NCI-H526 treated with DMSO at 0.1 percent for 48 hours (cell line): ENCODE results near the gene TRPV4.

Source experiments
- DNase-seq: peaks from one replicate; lab custom pipeline; 2025; lab: John Stamatoyannopoulos, UW

Gene TRPV4

GRCh38 chr12:109804820-109805761 is 28.1 kb downstream of the TRPV4 start:
- DNase-seq, result peak; percentile 9

DNA sequence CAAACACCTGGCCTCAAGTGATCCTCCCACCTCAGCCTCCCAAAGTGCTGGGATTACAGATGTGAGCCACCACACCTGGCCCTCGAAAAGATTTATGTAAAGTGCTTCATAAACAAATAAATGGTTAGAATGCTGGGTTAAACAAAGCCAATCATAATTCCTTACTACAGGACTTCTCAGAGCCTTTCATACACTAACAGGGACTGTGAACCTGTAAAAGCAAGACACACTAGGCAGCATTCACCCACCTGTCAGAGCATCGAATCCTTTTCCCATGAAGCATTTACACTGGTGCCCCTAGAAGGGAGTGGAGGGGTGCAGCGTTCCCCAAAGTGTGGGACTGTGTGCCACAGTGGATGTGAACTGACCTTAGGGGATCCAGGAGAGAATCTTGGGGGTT is 29.5 kb downstream of the TRPV4 start:
- DNase-seq, result no peak

DNA sequence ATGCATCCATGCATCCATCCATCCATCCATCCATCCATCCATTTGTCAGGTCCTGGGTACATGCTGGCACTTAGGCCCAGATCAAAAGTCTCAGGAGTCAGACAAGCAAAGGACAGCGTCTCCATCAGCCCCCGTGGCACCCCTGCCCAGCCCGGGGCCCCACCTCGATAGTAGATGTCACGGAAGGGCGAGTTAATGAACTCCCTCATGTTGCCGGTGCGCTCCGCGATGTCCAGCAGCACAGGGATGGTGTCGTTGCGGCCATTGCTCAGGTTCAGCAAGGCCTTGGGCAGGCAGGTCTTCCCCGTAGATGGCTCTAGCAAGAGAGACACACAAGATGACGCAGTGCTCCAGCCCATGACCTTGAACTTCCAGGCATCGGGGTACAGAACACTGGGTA is 30.4 kb downstream of the TRPV4 start:
- DNase-seq, result no peak

DNA sequence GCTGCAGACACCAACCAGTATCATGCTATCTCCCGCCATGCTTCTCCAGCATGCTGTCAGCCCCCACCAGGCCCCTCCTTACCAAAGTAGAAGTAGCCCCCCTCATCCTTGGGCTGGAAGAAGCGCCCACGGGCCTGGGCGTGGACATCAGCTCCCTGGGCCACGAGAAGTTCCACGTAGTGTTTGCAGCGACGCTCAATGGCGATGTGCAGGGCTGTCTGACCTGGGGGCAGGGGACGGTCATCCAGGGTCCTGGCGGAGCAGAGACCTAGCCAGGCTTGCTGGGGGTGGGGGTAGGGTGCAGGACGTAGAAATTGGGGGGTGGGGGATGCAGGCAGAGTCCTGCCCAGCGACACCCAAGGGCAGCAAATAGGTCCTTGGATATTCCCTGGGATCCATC is 32.7 kb downstream of the TRPV4 start:
- DNase-seq, result no peak

DNA sequence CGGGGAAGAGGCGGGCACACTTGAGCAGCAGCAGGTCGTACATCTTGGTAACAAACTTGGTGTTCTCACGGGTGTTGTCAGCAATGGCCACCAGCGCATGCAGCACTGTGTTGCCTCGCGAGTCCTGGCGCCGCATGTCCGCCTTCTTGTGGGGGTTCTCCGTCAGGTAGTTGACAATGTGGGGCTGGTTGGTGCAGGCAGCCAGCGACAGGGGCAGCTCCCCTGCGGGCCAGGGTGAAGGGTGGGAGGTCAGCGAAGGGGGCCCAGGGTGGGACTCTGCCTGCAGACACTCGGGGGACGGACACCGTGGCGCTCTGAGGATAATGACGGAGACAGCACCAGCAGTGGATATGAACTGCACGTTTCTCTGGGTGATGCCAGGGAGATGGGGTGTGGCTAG is 34.5 kb downstream of the TRPV4 start:
- DNase-seq, result no peak

DNA sequence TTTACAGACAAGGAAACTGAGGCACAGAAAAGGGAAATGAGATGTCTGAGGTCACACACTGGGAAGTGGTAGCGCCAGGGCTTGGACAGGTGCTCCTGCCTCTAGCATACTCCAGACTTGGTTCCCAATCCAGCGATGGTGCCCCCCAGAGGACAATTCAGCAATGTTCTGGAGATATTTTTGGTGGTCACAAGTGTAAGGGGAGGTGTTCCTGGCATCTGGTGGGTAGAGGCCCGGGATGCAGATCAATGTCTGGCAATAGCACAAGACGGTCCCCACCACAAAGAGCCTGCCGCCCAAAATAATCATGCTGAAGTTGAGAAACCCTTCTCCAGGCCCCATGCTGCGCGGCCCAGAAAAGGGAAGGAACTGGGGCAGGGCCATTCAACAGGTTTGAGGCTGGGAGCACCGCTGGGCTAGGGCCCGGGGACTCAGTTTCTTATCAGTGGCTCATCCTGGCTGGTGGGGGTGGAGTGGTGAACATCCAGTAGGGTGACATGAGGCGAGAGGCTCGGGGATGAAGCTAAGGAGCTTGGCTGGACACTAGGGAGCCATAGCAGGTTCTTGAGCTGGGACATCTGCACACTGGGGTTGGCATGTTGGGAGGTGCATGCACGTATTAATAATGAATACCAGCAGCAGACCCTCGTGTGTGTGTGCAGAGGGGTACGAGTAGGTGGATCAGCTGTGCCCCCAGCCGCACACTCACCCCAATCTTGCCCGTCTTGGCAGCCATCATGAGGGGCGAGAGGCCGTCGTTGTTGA is 35.1 kb downstream of the TRPV4 start:
- no peak for DNase-seq

GRCh38 chr12:109796057-109796456 is 37.1 kb downstream of the TRPV4 start:
- no peak for DNase-seq

DNA sequence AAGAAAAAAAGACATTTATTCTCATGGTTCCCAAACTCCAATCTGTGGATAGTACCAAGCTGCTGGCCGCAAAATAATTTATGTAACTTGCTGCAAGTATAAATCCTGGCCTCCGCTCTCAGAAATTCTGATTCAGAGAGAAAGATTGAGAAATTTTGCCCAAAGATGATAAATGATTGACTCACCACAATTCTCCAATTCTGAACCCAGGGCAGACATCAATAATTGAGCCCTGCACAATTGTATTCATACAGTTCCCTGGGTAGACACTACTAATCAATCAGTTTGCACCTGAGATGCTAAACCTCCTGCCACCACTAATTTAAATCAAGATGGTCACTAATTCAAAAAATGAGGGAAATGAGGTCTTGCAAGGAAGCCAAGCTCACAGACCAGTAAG is 38.2 kb downstream of the TRPV4 start:
- no peak for DNase-seq

- DNase-seq, result no peak
These were observed 39.2 kb downstream of the TRPV4 start for GRCh38 chr12:109793826-109794501.

GRCh38 chr12:109793411-109793810 is 39.8 kb downstream of the TRPV4 start:
- no peak for DNase-seq

DNA sequence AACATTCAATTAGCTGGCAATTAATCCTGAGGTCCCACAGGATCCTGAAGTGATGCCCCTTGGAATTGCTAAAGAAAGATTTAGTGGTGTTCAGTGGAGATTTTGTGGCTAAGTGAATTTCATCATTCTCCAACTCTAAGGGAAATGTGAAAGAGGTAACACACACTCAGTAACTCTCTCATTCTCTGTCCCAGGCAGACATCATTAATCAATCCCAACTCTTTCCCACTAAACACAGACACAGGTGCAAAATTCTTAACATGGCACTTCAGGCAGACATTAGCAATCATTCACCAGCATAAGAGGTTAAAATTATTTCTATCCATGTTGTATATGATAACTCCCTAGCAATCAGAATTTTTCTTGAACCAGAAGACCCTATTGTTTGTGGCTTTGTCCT is 40.2 kb downstream of the TRPV4 start:
- DNase-seq, result no peak

DNA sequence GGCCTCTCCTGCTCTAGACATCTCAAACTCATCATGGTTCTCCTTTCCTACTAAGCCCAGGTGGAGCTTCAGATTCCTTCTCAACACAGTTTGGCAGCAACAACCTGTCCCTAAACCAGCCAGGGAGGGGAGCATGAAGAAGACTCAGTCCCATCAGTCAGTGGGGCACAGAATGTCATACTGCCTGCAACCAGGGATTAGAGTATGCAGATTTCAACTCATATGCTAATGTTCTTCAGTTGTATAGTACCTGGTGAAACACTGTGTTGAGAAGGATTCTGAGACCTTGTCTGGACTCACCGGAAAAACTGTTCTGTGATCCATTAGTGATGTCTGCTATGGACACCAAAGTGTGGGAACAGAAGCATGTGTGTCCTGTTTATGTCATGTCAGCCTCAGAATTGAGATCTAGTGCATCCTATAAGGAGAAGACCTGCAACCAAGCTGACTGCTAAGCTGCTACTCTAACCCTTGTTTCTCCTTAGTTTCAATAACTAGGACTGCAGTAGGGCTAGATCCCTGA is 43.6 kb downstream of the TRPV4 start:
- no peak for DNase-seq

- DNase-seq, result no peak
These were observed 46.4 kb downstream of the TRPV4 start for GRCh38 chr12:109786799-109787198.

GRCh38 chr12:109785854-109786253 is 47.3 kb downstream of the TRPV4 start:
- DNase-seq, result no peak

GRCh38 chr12:109783965-109784244 is 49.3 kb downstream of the TRPV4 start:
- DNase-seq, result no peak

DNA sequence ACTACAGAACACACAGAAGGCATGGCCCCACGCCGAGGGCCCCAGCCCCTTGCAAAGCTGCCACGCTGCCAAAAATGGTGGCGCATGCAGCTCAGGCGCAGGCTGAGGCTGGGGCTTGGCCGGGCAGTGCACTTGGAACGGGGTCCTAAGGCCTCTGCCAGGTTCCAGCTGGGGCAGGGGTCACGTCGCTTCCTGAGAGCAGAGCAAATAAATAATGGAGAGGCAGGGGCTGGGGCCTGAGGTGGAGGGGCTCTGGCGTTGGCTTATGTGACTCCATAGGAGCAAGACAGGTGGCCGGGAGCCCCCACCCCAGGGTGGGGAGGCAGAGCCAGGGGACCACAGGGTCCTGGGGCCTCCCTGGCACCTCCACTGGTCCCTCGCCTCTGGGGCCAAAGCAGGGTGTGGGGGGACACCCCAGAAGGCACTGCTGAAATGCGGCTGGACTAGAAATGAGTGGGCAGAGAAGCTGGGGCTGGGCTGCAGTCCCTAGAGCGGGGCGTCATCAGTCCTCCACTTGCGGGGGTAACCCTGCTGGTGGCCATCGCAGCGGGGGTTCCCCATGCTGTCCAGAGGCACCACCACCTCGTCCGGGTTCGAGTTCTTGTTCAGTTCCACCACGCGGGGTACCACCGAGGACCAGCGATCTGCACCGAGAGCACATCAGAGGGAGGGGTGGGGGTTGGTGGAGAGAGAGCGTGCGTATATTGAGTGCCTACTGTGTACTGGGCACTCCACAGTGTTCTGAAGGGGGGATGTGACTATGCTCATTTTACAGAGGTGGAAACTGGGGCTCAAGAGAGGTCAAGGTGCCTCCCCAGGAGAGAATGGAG is 49.8 kb downstream of the TRPV4 start:
- DNase-seq, result no peak

GRCh38 chr12:109782326-109782703 is 50.9 kb downstream of the TRPV4 start:
- no peak for DNase-seq

DNA sequence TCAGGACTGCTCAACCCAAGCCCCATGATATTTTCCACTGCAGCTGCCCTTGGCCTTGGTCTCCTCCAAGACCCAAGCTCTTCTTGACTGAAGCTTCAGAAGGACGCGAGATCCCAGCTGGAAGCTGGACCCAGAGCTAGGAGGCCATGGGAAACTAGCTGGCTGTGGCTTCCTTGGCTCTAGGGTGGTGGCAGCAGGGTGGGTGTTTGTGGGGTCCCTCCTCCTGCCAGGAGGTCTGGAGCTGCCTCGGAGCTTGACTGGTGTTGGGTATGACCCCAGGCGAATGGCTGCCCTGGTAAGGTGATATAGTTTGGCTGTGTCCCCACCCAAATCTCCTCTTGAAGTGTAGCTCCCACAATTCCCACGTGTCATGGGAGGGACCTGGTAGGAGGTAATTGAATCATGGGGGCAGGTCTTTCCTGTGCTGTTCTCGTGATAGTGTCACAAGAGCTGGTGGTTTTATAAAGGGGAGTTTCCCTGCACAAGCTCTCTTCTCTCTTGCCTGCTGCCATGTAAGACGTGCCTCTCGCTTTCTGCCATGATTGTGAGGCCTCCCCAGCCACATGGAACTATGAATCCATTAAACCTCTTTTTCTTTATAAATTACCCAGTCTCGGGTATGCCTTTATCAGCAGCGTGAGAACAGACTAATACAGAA is 51.4 kb downstream of the TRPV4 start:
- no peak for DNase-seq

- no peak for DNase-seq
These were observed 53.8 kb downstream of the TRPV4 start for GRCh38 chr12:109779382-109779781.

- no peak for DNase-seq
These were observed 54.5 kb downstream of the TRPV4 start for GRCh38 chr12:109778684-109779083.

DNA sequence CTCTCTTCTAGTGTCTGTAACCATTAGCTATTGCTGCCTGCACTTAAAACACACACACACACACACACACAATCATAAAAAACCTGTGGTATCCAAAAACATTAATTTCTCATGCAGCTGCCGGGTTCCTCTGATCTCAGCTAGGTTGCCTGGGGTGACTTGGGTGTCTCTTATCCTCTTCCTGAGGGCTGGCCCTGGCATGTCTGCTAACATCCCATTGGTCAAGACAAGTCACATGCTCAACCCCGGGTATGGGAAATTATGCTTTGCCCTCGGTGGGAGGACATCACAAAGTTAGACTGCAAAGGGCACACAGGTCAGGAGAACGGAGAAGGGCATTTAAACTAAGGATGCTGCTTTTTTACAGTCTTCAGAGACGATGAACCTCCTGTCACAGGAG is 55.7 kb downstream of the TRPV4 start:
- no peak for DNase-seq
